ENCODE data around the gene VPS11.
"Not testable (repeated sequence)": the region's sequence is repeated elsewhere in the genome, so short reads cannot be mapped to it uniquely, and the experiment has no call there.

The VPS11 gene

DNA sequence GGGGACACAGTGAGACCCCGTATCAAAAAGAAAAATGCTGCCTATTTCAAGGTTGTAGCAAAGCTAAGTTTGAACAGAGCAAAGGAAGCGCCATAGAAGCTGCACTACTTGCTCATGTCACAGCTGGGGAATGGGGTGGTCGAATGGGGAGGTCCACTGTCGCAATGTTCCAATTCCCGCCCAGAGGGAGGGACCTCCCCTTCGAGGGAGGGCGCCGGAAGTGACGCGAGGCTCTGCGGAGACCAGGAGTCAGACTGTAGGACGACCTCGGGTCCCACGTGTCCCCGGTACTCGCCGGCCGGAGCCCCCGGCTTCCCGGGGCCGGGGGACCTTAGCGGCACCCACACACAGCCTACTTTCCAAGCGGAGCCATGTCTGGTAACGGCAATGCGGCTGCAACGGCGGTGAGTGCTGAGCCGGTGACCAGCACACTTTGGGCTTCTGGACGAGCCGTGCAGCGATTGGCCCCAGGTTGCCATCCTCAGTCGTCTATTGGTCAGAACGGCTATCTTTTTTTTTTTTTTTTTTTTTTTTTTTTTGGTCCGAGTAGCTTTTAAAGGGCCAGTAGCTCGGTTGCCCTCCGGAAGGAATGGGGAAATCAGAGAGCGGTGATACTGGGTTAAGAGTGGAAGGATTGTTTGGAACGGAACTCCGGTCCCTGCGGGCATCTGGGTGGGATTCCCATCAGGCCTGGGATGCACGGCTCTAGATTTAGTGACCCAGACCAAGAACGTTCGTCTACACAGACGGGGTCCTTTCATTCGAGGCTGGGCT is 17.2 kb downstream of the VPS11 start, which contains the start of gene HMBS:
Gene HMBS (plus strand): TSS at position 219 of the 774 bp plus-strand sequence. CDS start 153 bp downstream, at position 372.
- peak; percentile 95 for DNase-seq

DNA sequence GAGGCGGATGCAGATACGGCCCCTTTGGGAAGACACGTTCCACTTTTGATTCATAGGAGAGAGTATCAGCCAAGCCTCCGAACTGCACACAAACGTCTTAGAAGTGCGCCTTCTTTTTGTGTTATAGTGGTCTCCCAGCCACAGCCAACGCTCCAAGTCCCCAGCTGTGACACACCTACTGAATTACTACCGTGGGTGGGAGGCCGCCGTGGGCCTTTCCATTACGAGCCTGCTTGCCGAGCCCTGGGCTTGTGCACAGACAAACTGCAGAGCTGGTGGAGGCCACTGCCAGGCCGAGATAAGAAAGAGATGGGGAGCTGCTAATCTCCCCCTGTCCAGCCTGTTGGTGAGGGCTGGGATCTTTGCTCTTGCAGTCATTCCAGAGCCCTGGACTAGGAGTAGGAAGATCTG is 17.8 kb downstream of the VPS11 start:
- DNase-seq = no peak

DNA sequence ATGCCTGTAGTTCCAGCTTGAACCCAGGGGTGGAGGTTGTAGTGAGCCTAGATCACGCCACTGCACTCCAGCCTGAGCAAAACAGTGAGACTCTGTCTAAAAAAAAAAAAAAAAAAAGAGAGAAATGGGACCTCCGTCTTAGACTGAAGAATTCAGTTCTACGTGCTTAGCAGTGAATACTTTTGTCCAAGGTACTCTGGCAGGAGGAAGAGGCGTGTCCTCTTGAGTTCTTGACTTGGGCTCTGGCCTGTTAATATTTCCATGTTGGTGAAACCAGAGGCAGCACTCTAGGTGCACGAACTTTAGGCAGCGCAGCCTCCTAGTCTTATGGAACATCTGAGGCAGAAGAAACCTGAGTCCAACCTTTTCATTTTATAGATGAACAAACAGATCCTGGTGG is 19.5 kb downstream of the VPS11 start:
- no peak for DNase-seq

DNA sequence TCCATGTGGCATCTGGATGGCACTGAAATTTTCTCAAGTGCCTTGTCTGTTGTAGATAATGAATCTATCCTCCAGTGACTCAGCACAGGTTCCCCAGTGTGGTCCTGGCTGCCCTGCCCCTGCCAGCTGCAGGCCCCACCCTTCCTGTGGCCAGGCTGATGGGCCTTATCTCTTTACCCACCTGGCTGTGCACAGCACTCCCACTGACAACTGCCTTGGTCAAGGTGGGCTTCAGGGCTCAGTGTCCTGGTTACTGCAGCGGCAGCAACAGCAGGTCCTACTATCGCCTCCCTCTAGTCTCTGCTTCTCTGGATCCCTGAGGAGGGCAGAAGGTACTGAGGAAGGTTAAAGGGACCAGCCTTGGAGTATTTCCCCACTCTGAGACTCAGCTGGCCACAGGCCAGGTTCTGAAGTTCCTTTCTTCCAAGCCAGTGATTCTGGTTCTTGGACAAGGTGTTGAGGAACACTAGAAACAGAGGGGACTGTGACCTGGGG is 20.2 kb downstream of the VPS11 start:
- peak; percentile 33 for DNase-seq

DNA sequence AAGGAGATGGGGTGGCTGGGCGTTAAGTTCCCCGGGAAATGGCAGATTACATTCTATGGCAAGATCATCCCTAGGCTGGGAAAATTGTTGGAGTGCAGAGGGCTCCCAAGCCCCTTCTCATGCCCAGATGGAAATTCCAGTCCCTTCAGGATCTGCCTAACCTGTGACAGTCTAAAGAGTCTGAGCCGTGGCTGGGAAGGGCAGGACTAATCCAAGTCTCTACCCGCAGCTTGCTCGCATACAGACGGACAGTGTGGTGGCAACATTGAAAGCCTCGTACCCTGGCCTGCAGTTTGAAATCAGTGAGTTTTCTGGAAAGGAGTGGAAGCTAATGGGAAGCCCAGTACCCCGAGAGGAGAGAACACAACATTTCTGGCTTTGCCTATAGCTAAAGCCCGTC is 20.8 kb downstream of the VPS11 start:
- no peak for DNase-seq

DNA sequence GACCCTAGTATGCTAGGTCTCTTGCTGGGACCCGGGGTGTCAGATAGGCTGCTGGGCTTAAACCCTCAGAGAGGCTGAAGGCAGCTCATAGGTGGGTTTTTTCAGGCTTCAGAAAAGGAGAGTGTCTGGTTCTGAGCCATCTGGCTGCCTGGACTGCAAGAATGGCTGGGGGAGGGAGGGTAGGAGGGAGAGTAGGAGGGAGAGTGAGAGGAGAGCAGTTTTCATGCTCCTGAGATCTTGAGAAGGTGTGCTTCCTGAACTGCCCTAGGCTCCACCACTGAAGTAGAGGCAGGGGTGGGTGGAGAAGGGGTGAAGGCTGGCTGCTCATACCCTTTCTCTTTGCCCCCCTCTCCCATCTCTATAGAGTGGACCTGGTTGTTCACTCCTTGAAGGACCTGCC is 21.7 kb downstream of the VPS11 start:
- DNase-seq = no peak

DNA sequence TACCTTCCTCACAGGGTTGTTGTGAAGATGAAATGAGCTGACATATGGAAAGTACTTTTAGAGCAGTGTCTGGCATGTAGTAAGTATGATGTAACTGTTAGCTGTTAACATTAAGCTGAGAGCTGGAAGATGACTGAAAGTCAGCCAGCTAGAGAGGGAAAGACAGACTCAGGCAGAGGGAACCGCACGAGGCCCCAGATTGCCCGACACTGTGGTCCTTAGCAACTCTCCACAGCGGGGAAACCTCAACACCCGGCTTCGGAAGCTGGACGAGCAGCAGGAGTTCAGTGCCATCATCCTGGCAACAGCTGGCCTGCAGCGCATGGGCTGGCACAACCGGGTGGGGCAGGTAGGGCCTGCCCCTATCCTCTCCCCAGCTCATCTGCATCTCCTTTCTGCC is 23.6 kb downstream of the VPS11 start:
- DNase-seq = no peak

DNA sequence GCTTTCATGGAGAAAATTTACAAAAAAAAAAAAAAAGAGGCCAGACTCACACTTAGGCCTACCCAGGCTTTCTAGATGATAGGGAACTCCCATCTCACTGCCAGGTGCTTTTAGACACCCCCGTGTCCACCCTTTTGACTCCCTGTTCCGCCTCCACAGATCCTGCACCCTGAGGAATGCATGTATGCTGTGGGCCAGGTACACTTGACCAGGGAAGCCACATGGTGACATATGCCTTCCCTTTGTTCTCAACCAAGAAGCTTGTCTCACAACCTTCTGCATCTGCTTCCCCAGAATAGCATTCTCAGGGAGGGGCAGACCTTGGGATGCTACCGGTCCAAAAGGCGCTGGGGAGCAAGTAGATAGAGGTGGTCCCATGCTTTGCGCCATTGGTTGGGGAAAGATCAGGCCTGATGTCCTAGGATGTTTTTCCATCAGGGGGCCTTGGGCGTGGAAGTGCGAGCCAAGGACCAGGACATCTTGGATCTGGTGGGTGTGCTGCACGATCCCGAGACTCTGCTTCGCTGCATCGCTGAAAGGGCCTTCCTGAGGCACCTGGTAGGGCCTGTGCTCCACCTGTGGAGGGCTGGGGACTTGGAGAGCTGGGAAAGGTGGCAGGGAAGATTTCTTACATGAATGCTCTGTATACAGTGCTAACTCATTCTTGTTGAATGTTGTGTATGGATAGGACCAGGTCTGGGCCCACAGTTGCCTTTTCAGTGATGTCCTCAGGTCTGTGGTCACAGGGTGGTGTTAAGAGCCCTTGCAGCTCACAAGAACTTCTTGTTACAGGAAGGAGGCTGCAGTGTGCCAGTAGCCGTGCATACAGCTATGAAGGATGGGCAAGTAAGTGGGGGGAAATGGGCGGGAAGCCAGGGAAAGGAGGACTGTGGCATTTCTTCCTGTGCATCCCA is 24.6 kb downstream of the VPS11 start:
- peak; percentile 35 for DNase-seq

DNA sequence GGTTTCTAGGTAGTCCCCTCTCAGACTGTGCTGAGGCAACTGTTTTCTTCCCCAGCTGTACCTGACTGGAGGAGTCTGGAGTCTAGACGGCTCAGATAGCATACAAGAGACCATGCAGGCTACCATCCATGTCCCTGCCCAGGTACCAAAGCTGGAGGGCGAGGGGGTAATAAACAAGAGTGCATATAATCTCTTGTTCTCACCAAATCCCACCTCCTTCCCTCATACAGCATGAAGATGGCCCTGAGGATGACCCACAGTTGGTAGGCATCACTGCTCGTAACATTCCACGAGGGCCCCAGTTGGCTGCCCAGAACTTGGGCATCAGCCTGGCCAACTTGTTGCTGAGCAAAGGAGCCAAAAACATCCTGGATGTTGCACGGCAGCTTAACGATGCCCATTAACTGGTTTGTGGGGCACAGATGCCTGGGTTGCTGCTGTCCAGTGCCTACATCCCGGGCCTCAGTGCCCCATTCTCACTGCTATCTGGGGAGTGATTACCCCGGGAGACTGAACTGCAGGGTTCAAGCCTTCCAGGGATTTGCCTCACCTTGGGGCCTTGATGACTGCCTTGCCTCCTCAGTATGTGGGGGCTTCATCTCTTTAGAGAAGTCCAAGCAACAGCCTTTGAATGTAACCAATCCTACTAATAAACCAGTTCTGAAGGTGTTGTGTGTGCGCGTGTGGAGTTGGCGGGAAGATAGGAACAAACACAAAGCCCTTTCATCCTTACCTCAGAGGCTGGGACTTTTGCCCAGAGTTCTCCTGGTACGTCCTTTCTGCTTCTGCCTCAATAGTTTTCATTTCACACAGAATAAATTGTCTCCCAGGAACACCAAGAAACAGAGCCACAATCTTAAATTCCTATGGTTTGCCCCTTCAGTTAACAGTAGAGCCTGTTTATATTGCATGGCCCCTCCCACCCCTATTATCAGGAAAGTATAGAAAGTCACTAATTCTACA is 25.5 kb downstream of the VPS11 start:
- no peak for DNase-seq

DNA sequence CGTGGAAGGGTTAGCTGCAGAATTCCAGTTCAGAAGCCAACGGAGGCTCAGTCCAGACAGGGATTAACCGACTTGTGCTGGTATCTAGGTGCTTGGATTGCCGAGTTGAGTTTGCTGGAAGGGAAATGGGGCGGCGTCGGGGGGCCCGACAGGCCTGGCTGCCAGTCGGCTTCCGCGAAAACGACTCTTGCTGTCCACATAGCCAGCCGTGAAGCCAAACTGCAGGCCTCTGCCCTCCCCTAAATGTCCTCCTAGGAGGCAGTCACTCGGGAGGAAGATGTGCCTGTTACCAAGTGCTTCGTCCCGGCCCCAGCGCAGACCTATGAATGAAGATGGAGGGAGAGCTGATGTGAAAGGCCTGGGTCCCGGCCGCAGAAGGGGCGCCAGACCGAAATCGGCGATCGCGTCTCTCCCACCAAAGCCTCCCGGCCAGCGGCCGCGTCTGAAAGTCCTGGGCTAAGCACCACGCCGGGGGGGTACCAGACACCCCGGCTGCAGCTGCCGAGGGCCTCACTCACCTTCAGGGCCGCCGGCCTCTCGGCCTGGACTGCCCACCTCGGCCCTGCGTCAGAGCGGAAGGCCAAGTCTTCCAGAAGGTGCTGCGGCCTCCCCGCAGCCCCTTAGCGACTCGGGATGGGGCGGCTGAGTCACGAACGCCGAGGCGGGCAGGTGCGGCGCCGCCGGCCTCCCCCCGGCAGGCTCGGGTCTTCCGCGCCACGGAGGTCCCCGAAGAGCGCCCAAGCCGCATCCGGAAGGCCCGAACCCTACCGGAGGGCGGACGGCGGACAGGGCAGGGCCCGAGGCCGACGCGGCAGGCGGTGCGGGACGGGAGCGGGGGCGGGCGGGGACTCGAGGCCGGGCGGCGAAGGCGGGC is 26.6 kb downstream of the VPS11 start:
- peak; percentile 60 for DNase-seq

DNA sequence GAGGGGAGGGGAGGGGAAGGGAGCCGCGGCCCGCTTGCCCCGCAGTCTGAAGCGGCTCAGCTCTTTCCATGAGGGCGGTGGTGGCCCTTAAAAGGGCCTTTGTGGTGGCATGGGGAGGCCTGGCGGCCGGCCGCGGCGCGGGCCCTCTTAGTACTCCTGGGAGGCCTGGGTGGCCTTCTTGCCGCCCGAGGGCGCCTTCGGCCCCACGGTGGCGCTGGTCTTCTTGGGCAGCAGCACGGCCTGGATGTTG is 27.1 kb downstream of the VPS11 start:
- peak; percentile 78 for DNase-seq

DNA sequence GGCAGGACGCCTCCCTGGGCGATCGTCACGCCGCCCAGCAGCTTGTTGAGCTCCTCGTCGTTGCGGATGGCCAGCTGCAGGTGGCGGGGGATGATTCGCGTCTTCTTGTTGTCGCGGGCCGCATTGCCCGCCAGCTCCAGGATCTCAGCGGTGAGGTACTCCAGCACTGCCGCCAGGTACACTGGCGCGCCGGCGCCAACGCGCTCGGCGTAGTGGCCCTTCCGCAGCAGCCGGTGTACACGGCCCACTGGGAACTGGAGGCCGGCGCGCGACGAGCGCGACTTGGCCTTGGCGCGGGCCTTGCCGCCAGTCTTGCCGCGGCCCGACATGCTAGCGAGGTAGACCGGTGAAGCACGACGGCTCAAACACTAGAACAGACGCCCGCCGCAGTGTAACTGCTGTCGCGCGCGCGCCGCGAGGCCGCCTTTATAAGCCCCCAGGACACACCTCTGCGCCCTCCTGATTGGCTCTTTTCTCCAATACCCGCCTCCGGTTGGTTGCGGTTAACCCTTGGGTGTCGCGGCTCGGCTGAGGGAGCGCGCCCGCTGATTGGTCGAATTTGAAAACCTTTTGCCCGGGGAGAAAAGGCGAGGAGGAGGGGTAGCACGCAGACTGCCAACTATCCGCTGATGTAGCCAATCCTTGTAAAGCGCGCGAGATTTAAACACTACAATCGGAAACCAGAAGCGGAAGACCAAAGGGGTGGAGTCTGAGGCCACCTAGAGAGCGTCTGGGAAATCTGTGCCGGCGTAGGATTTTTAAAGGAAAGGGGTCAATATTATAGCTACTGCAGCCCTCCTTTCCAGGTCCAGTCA is 27.7 kb downstream of the VPS11 start:
- DNase-seq = peak; percentile 100

DNA sequence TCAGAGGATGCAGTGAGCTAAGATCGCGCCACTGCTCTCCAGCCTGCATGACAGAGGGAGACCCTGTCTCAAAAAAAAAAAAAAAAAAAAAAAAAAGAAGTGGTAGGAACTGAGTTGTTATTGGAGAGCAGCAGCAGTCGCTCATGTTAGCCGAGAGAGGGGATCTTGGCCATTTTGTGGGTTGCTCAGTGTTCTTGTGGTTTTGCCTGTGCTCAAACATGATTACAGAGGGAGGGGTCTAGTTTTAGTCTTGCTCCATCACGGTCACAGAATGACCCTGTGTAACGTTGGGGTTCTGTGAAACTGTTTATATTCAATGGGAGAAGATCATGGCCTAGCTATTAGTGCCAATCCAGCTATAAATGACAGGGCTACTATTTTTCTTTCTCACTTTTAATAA is 32.1 kb downstream of the VPS11 start:
- DNase-seq = no peak

DNA sequence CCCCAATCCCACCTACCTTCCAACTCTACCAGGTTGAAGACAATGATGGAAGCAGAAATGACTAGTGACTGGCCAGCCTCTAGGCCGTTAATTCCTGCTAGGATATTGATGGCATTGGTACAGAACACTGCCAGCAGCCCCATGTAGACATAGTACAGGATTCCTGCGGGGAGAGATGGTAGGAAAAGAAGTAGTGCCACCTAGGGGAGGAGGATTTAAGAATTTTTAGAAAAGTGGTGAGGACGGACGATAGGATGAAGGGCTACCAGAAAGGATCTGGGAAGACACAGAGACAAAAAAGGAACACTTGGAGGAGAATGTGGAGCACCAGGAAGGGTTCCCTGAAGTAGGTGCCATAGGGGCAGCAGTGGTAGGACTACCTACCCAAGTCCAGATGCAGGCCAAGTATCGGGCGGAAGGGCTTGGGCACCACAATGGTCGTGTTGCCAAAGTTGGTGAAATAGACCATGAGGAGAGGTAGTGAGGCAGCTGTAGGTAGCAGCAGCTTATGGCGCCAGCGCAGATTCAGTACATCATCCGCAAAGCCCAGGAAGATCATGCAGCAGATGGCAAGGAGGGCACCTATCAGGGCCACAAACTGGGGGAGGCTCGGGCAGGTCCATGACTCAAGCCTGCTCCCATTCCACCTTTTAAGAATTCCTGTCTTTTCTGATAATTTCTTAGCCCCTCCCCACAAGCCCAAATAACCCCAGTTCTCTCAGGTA is 32.8 kb downstream of the VPS11 start:
- peak; percentile 30 for DNase-seq

DNA sequence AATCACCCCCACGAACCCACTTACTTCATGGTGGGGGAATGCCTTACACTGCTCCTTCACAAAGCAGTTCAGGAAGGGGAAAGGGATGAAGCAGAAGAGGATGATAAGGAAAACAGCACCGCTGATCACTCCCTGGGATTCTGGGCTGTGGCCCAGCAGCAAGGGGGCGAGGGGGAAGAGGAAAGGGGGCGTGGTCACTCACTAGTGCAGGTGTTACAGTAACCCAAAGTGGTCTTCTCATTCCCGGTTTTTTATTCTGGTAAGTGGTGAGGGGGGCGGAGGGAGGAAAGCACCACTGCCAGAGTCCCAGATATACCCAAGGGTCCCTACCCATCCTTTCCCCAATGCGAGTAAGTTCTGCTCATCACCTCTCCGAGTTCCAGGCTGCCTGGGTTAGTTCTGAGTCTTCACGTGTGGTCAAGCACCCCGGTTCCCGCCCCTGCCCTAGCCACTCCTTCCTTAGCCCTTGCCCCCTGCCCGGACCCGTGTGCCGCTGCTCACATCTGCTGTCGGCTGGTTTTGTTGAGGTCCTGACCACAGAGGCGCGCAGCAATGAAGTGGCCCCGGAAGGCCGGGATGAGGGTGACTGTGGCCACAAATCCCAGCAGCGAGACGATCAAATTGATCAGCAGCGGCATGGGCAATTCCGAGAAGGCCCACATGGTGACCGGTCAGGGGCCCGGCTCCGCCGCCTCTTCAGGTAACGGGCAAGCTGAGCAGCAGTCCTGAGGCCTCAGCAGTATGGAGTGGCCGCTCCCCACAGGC is 33.6 kb downstream of the VPS11 start:
- DNase-seq = peak; percentile 65

DNA sequence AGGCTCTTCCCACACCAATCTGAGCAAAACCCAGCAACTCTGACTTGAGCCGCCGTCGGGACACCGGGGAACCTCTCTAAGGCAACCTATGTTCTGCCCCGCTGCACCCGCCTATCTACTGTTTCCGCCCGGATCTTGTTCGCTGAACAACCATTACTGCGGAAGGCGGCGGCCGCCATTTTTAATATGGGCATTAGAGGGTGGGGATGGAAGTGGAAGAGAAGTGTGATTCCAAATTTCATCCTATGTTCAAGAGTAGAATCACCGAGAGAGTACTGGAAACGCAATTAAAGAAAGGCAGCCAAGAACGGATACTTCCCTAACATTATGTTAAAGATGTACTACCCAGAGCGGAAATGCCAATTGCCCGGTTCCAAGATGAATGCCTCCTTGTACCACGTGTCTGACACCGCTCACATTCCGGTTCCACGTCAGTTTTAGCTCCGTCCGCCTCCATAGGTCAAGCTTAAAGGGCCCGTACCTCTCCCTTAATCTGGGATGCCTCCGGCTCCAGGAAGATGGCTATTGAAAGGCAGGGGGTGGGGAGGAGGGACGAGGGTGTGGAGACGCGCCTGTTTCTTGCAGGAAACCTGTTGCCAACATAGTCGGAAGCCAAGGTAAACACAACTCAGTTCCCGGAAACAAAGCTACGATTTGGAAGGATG is 34.3 kb downstream of the VPS11 start, which contains the start of gene DPAGT1:
Gene DPAGT1 (minus strand): TSS at position 95 of the 665 bp plus-strand sequence. CDS start 198 bp downstream, outside the sequence.
- peak; percentile 94 for DNase-seq

DNA sequence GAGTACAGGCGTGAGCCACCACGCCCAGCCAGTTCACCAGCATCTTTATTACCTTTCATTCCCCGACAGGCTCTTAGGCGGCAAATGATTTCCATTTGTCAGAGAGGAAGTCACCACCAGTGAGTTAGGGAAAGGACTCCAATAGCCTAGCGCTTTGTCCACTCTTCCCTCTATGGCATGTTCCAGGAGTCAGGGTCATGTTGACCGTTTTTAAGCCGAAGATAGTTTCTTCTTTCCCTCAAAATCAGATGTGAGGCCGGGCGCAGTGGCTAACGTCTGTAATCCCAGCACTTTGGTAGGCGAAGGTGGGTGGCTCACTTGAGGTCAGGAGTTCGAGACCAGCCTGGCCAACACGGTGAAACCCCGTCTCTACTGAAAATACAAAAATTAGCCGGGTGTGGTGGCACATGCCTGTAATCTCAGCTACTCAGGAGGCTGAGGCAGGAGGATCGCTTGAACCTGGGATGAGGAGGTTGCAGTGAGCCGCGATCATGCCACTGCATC is 35.6 kb downstream of the VPS11 start:
- not testable (repeated sequence) for DNase-seq

DNA sequence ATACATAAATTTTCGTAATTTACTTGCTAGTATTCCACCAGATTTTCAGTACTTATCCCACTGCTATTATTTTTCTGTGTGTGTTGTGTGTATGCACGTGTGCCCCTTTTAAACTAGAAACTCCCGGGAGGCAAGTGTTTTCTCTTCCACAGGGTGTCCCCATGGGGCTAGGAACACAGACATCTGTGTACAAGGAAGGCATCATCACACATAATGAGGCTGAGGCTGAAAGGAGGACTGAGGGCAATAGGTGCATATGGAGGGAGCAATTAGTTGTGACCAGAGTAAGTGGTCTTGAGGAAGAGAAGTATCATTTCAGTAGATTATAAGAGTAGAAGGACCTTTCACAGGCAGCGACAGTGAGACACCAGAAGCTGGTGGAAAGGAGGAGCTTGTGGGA is 36.2 kb downstream of the VPS11 start:
- no peak for DNase-seq

All from activated CD4-positive, alpha-beta T cell treated with anti-CD3 and anti-CD28 coated beads, Interleukin-10, Interleukin-2, amounts not matched to agents 100 ng/mL and 50 ng/mL, durations not matched to agents 16 hours and 8 hours (primary cell).